NCI-H1436 treated with DMSO at 0.1 percent for 48 hours (cell line): ENCODE measurements around the gene B3GAT1.
"Not testable (repeated sequence)": the region's sequence is repeated elsewhere in the genome, so short reads cannot be mapped to it uniquely, and the experiment has no call there.

ENCODE experiments used
- DNase-seq: peaks from one replicate; lab custom pipeline; 2025; lab: John Stamatoyannopoulos, UW

Gene B3GAT1

DNA sequence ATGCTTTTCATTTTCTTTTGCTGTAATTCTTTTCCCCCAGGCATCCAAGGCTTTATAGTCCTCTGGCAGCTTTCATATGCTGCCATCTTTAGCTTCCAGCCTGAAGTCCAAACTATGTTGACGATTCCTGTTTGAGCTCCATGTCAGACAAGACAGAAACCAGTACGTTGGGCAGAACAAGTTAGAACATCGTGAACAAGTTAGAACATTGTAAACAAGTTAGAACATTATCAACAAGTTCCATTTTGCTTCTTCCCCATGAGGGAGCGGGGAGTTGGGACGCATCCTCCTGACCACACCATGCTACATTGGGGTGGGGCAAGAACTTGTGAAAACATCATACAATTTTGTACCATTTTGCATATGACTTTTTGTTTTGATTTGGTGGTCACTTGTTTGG is 56.4 kb downstream of the B3GAT1 start:
- no peak for DNase-seq

DNA sequence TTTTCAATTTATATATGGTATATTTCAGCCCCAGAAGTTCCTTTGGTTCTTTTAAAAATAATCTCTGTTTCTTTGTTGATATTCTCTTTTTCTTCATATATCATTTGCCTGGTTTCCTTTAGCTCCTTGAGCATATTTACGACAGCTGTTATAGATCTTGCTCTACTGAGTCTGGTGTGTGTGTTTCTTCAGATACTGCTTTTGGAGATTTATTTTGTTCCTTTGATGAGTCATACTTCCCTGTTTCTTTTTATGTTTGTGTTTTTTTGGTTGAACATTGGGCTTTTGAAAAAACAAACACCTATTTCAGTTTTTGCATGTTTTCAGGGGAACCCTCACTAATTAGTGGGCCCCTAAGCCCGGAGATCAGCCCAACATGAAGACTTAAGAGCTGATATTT is 56.9 kb downstream of the B3GAT1 start:
- no peak for DNase-seq

GRCh38 chr11:134352111-134352510 is 59.9 kb downstream of the B3GAT1 start:
- DNase-seq, result no peak

DNA sequence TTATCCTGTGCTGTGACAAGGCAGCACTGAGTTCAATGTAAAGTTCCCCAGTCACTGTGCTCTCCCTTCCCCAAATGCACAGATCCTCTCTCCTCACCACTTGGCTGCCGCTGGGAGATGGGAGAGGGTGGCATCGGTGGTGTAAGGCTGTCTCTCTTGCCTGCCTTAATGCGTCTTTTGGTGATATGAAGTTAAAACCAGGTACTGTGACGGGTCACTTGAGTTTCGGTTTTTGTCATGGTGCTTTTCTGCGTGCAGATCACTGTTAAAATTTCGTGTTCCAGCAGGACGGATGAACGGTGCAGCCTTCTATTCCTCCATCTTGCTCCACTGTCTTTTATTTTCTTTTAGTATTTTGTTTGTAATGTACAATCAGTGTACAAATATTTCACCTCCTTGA is 61.7 kb downstream of the B3GAT1 start:
- no peak for DNase-seq

DNA sequence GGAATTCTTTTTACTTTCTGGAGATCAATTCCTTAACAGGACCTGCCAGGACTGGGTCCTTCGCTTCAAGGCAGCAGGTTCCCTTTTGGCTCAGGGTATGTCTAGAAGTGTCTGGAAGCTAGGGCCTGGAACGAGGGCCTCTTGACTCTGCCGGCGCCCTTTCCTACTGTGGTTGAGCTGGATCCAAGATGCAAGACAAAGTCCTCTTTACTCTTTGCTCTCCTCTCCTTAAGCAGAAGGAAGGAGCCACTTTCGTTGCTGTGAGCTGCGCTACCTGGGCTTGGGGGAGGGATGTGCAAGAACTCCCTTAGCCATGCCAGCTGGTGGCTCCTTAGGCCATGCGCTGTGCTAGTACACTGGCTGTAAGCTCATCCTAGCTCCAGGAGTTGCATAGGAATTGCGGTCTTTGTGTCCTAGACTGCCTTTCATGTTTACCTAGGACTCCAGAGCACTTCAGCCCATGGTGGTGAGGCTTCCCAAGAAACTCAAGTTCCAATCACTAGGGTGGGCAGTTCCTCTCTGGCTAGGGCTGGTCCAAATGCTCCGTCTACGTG is 62.2 kb downstream of the B3GAT1 start:
- DNase-seq, result no peak

- DNase-seq, result no peak
Measured at GRCh38 chr11:134349109-134349801, 62.8 kb downstream of the B3GAT1 start.

DNA sequence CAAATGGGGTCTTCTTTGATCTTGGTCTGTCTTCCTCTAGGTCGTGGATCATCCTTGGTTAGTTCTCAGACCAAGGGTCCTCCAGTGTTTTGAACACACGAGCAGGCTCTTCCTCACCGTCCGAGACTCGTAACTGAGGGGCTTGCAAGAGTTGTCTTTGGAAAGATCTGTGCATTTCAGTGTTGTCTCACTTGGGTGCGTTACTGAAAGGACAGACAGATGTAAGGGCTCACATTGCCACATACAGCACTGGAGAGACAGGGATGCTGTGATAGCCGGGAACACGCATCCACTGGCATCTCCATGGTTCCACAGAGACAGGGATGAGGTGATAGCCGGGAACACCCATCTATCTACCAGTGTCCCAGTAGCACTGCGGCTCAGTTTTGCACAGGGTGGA is 64.6 kb downstream of the B3GAT1 start:
- no peak for DNase-seq

DNA sequence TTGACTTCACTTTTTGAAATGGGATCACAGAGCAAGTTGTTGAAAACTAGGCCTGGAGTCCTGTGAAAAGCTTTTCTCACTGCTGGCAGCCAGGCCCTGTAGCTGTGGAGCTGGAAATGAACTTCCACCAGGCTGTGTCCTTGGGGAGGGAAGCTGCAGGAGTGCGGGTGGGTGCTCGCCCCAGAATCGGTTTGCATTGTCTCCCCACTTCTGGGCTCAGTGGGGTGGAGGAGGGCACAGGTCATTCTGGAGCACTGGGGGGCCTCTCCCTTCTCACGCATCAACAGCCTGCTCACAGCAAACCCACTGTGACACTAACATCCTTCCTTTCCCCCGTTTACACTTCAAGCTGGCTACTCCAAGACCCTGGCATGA is 65.1 kb downstream of the B3GAT1 start:
- DNase-seq, result no peak

- no peak for DNase-seq
Measured at GRCh38 chr11:134346101-134346975, 65.7 kb downstream of the B3GAT1 start.

- no peak for DNase-seq
Measured at GRCh38 chr11:134345237-134345550, 66.8 kb downstream of the B3GAT1 start.

DNA sequence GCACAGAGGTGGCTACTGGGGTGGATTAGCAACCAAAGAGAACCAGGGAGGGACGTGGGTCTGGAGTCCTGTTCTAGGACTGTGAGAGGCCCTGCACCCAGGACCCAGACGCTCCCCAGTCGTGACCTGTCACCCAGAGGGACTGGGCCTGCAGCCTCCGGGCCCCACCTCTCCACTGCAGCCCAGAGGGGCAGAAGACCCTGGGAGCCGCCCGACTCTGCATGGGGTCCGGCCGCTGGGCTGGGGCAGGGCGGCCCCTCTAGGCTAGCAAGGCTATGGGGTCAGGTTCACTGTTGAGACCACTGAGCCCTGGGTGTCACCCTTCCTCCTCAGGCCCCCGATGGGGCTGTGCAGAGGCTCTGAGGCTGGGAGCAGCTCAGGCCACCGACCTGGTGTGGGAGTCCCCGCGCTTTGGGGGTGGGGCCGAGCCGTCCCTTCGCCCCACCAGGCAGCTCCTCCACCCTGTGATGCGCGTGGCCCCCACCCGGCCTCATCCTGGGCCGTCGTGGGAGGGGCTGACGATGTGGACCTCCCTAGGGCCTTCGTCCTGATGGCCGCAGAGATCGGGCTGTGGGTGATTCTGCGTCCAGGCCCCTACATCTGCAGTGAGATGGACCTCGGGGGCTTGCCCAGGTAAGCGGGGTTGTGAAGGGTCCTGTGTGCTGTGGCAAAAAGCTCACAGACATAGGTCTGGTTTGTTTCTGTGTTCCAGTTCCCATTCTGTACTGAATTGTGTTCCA is 67.4 kb downstream of the B3GAT1 start:
- DNase-seq, result not testable (repeated sequence)

- no peak for DNase-seq
Measured at GRCh38 chr11:134343646-134344045, 68.4 kb downstream of the B3GAT1 start.

- no peak for DNase-seq
Measured at GRCh38 chr11:134342572-134343340, 69.3 kb downstream of the B3GAT1 start.

- DNase-seq, result no peak
Measured at GRCh38 chr11:134341805-134342571, 70.1 kb downstream of the B3GAT1 start.

DNA sequence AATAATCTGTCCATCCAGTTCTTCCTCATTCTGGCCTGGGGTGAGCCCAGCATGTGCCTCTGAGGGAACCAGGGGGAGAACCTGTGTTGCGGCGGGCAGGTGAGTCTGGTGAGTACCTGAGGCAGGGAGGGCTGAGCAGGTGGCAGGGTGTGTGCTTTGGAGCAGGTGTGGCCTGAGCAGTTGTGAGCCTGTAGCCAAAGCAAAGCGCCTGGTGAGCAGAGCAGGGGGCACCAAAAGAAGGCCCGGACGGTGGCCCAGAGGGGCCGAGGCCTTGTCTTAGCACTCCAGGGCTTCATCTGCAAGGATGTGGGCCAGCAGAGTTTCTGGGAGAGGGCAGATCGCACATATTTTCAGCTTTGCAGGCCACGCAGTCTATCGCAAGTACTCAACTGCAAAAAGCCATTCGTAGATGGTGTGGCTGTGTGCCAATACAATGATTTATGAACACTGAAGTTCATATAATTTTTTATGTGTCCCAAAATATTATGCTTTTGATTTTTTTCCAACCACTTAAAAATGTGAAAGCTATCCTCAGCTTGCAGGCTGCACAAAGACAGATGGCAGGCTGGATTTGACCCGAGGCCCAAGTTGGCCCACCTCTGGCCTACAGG is 71.6 kb downstream of the B3GAT1 start:
- DNase-seq, result no peak

- no peak for DNase-seq
Measured at GRCh38 chr11:134339756-134340155, 72.3 kb downstream of the B3GAT1 start.

GRCh38 chr11:134338654-134339053 is 73.4 kb downstream of the B3GAT1 start:
- DNase-seq, result no peak

- DNase-seq, result no peak
Measured at GRCh38 chr11:134338068-134338467, 74.0 kb downstream of the B3GAT1 start.

- DNase-seq, result no peak
Measured at GRCh38 chr11:134337051-134337450, 75.0 kb downstream of the B3GAT1 start.

DNA sequence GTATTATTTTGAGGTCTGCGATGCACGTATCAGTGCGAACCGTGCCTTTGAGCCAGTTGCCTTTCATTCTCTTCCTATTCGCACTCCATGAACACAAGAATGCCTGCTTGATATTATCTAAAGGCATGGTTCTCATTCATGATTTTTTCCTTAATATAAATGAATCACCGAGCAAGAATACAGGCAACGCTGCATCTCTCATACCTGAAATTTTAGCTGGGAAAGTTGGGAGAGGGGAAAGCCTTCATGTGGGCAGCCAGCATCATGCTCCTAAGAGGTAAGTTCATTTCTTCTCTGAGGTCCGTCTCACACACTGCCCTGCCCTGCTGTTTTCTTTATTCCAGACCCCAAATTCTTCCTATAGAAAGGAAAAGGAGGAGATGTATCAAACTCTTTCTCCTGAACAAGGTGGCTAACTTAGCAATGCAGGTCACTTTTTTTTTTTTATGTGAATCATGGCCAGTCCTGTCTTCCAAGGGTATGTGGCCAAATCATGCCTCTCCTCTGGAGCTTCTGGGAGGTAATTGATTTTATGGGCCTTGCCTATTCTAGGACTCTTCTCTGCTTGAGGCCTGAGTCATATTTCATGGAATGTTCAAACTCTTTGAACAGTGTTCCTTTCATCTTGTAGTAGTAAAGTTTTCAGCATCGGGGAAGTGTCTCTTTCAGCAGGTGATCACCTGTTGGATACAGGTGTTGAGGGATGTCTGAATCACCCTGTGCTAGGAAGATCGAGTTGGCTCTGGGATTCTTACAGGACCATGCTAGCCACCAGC is 77.1 kb downstream of the B3GAT1 start:
- DNase-seq, result no peak
